Measurements from ENCODE around the gene QRICH2.
"Not testable (repeated sequence)": the region's sequence is repeated elsewhere in the genome, so short reads cannot be mapped to it uniquely, and the experiment has no call there.

QRICH2 gene

DNA sequence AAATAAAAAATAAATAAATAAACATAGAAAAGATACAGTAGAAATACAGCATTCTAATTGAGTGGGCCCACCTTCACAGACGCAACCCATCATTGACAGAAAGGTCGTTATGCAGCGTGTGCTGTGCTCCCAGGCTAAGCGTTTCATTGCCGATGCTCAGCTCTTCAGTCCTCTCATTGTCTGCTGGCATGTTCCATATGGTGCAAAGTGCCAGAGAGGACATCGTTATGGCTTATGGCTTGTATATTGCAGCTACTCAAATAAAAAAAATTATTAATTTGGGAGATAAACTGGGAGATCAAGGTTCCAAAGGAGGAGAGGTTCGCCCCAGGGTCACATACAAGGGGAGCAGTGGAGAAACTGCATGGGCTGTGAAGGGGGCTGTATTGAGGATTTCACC lies 54.2 kb downstream of the QRICH2 start:
- no peaks in the 10 kb centered on the region for H3K36me3 ChIP-seq (replicated peaks; ENCODE audit: insufficient read depth, low read length)
- H3F3A ChIP-seq (ENCODE audit: insufficient read depth, low read length): peaks cover 4% of the 10 kb centered on the region; the same call in 1 of the 2 replicates
- TF ChIP-seq EZH2 (optimal IDR thresholded peaks at IDR 0.05; ENCODE audit: low read depth, low read length) (no peak), EZH2phosphoT487 (IDR thresholded peaks at IDR 0.05; ENCODE audit: low read length) (no peak)
- TF ChIP-seq, protein P1, sequence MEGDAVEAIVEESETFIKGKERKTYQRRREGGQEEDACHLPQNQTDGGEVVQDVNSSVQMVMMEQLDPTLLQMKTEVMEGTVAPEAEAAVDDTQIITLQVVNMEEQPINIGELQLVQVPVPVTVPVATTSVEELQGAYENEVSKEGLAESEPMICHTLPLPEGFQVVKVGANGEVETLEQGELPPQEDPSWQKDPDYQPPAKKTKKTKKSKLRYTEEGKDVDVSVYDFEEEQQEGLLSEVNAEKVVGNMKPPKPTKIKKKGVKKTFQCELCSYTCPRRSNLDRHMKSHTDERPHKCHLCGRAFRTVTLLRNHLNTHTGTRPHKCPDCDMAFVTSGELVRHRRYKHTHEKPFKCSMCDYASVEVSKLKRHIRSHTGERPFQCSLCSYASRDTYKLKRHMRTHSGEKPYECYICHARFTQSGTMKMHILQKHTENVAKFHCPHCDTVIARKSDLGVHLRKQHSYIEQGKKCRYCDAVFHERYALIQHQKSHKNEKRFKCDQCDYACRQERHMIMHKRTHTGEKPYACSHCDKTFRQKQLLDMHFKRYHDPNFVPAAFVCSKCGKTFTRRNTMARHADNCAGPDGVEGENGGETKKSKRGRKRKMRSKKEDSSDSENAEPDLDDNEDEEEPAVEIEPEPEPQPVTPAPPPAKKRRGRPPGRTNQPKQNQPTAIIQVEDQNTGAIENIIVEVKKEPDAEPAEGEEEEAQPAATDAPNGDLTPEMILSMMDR (IDR thresholded peaks at IDR 0.05; ENCODE audit: low read length): no peak

DNA sequence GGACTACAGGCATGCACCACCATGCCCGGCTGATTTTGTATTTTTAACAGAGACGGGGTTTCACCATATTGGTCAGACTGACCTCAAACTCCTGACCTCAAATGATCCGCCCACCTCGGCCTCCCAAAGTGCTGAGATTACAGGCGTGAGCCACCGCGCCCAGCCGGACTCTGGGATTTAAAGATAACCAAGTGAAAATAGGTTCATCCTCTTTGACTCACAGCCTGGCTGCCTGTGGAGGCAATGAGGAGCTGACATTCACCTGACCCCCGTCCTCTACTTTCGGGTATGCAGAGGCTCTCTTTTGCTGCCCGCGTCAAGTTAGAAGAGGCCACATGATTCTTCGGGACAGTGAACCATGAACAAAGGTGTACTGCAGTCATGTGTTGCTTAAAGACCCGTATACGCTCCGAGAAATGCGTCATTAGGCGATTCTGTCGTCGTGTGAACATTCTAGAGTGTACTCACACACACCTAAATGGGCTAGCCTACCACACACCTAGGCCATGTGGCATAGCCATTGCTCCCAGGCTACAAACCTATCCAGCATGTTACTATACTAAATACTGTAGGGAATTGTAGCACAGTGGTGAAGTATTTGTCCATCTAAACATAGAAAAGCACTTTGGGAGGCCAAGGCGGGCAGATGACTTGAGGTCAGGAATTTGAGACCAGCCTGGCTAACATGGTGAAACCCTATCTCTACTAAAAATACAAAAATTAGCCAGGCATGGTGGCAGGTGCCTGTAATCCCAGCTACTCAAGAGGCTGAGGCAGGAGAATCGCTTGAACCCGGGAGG lies 54.9 kb downstream of the QRICH2 start:
- not testable (repeated sequence) for H3K9me2 ChIP-seq (replicated peaks; ENCODE audit: insufficient read depth, low read length); H3K27ac ChIP-seq (ENCODE audit: low read length); H3K4me2 ChIP-seq (ENCODE audit: low read depth, low read length); H3K9ac ChIP-seq (ENCODE audit: low read length); H3K27me3 ChIP-seq (replicated peaks; ENCODE audit: insufficient read depth, low read length); H2AFZ ChIP-seq (ENCODE audit: low read length); H3F3A ChIP-seq (ENCODE audit: insufficient read depth, low read length); H3K79me2 ChIP-seq (ENCODE audit: low read length); H3K4me3 ChIP-seq (ENCODE audit: low read length); H3K9me3 ChIP-seq (replicated peaks; ENCODE audit: insufficient read depth, low read length); DNase-seq; H4K20me1 ChIP-seq (ENCODE audit: insufficient read depth, low read length); H3K36me3 ChIP-seq (replicated peaks; ENCODE audit: insufficient read depth, low read length)
- peaks cover 17% of the 10 kb centered on the region for H3K4me1 ChIP-seq (ENCODE audit: low read length)

More for the DNA sequence above, 54.2 kb downstream of the QRICH2 start:
- Histone ChIP-seq H3K27ac (ENCODE audit: low read length) (no peak overlapping the region), H3K9me3 (replicated peaks; ENCODE audit: insufficient read depth, low read length) (no peaks in the 10 kb centered on the region), H3K4me2 (ENCODE audit: low read depth, low read length) (no peak overlapping the region), H3K27me3 (replicated peaks; ENCODE audit: insufficient read depth, low read length) (no peaks in the 10 kb centered on the region), H3K4me3 (ENCODE audit: low read length) (no peak overlapping the region), H3K9me2 (replicated peaks; ENCODE audit: insufficient read depth, low read length) (no peaks in the 10 kb centered on the region), H3K4me1 (ENCODE audit: low read length) (peaks cover 17% of the 10 kb centered on the region), H3K79me2 (ENCODE audit: low read length) (no peaks in the 10 kb centered on the region), H4K20me1 (ENCODE audit: insufficient read depth, low read length) (no peaks in the 10 kb centered on the region), H2AFZ (ENCODE audit: low read length) (no peak overlapping the region), H3K9ac (ENCODE audit: low read length) (no peak overlapping the region)
- no peak for DNase-seq

DNA sequence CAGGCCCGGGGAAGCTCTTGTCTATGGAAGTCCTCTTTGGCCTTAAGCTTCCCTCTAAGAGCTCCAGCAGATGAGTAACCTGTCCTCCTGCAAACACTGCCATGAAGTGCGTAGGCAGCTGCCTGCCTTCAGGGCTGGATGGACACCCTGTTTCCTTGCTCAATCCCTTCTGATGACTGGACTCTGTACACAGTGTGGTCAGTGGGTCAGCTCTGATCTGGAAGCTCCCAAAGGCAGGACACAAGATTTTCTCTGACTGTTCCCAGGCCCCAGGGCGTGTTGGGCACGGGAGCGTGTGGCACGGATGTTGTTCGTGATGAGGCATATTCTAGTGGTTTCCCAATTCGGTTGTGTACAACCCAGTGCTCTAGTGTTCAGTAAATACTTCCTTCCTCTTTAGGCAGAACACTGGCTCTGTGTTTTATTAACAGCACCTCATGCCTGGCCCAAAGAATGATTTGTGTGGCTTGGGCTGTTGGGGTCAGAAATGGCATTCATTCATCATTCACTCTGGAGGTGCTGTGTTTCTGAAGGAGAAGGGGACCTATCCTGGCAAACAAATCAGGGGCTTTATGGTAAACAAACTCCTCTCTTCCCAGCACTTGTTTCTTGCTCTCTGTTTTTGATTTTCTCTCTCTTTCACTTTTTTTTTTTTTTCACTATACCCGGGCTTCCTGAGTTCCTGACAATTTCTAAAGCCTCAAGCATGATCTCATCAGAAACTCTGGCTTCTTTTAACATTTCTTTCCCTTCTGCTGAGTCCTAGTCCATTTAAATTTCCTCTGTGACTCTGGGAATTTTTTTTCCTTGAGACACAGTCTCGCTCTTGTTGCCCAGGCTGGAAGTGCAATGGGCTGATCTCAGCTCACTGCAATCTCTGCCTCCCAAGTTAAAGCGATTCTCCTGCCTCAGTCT lies 55.8 kb downstream of the QRICH2 start:
- H3K9me3 ChIP-seq (replicated peaks; ENCODE audit: insufficient read depth, low read length): no peaks in the 10 kb centered on the region
- H3K27me3 ChIP-seq (replicated peaks; ENCODE audit: insufficient read depth, low read length): no peaks in the 10 kb centered on the region
- no peak for DNase-seq
- H3K9me2 ChIP-seq (replicated peaks; ENCODE audit: insufficient read depth, low read length): no peaks in the 10 kb centered on the region
- no peak overlapping the region for H3K9ac ChIP-seq (ENCODE audit: low read length)
- H3K4me2 ChIP-seq (ENCODE audit: low read depth, low read length): no peak overlapping the region
- no peak for TF ChIP-seq EZH2 (optimal IDR thresholded peaks at IDR 0.05; ENCODE audit: low read depth, low read length)
- no peak for TF ChIP-seq EZH2phosphoT487 (IDR thresholded peaks at IDR 0.05; ENCODE audit: low read length)
- TF ChIP-seq, protein P1 (IDR thresholded peaks at IDR 0.05; ENCODE audit: low read length): no peak
- no peak overlapping the region for H3K4me3 ChIP-seq (ENCODE audit: low read length)
- no peak overlapping the region for H3K27ac ChIP-seq (ENCODE audit: low read length)
- H2AFZ ChIP-seq (ENCODE audit: low read length): no peak overlapping the region
- no peaks in the 10 kb centered on the region for H3K36me3 ChIP-seq (replicated peaks; ENCODE audit: insufficient read depth, low read length)
- H3K4me1 ChIP-seq (ENCODE audit: low read length): peaks cover 23% of the 10 kb centered on the region
- H3K79me2 ChIP-seq (ENCODE audit: low read length): no peaks in the 10 kb centered on the region
- H4K20me1 ChIP-seq (ENCODE audit: insufficient read depth, low read length): no peaks in the 10 kb centered on the region
- H3F3A ChIP-seq (ENCODE audit: insufficient read depth, low read length): peaks cover 10% of the 10 kb centered on the region; the same call in 1 of the 2 replicates

Measured in MM.1S (cell line).